HL-60 (cell line): ENCODE data around the gene KCNQ1OT1.

Experiments
- DNase-seq, 2 experiments: peaks; one replicate each; pipeline ENCODE4 v3.0.0-alpha.2; 2010 to 2020; ENCODE audit warnings: low read depth in 1 of 2, low spot score in 1 of 2
- H3K27ac ChIP-seq: fragments of 250-450 bp; sonication (Bioruptor Pico); replicated peaks from 2 replicates; pipeline ENCODE4 v1.5.1; 2020; ENCODE audit warnings: mild to moderate bottlenecking, moderate library complexity
- H3K27me3 ChIP-seq: fragments of 250-450 bp; sonication (Bioruptor Pico); 2 replicates; pipeline ENCODE4 v1.5.1; 2021; ENCODE audit warnings: mild to moderate bottlenecking, moderate library complexity; ENCODE audit not compliant: insufficient read depth, poor library complexity, severe bottlenecking
- H3K4me3 ChIP-seq: replicated peaks from 2 replicates; pipeline ENCODE4 v1.5.1; 2011; ENCODE audit warnings: mild to moderate bottlenecking, control low read depth, low read length; ENCODE audit not compliant: insufficient read depth
- GABPA ChIP-seq: IDR thresholded peaks from 2 replicates; pipeline ENCODE4 v1.6.1; 2012; ENCODE audit warnings: low read depth
- POLR2AphosphoS5 ChIP-seq: IDR thresholded peaks from 2 replicates; pipeline ENCODE4 v1.6.1; 2012; ENCODE audit warnings: low read depth
- SPI1 ChIP-seq: IDR thresholded peaks from 2 replicates; pipeline ENCODE4 v1.6.1; 2012; ENCODE audit warnings: low read depth, mild to moderate bottlenecking, borderline replicate concordance
- TF ChIP-seq, protein P1 (sequence below): IDR thresholded peaks from 2 replicates; pipeline ENCODE4 v1.6.1; 2012; ENCODE audit warnings: low read depth; ENCODE audit not compliant: insufficient replicate concordance
- TF ChIP-seq, protein P2 (sequence below): IDR thresholded peaks from one replicate; pipeline ENCODE4 v1.5.1; 2011; ENCODE audit warnings: low read length, control low read depth, inconsistent platforms; ENCODE audit not compliant: insufficient read depth

Gene KCNQ1OT1

DNA sequence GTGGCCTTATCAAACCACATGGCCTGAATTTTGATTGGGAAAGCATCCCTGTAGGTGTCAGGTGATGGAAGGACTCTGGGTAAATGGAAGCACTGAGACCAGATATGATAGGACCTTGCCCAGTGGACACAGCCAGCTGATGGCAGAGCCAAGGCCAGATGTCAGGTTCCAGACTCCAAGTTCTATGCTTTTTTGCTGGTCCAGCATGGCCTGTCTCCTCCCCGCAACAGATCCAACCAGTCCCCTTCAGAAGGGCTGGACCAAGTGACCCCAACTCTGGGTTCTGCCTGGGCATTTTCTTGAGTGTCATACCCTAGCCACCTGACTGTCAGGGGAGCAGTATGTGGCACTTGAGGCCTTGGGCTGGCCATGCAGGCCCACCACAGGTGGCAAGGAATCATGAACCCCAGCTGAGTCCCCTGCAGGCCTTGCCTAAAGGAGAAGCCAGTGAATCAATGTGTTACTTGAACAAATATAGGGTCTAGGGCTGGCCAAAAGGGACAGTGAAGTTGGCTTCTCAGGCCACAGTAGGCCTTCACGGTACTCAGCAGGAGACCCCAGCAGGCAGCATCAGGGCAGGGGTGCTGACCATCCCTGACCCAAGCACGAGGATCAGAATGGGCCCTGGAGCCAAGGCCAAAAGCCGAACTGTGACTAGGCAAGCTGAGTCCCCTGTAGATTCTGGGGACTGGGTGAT lies 27.1 kb downstream of the KCNQ1OT1 start:
- Histone ChIP-seq H3K27me3 (no peaks in the 10 kb centered on the region), H3K4me3 (no peak overlapping the region), H3K27ac (no peak overlapping the region)
- TF ChIP-seq POLR2AphosphoS5, result no peak
- TF ChIP-seq, protein P1, sequence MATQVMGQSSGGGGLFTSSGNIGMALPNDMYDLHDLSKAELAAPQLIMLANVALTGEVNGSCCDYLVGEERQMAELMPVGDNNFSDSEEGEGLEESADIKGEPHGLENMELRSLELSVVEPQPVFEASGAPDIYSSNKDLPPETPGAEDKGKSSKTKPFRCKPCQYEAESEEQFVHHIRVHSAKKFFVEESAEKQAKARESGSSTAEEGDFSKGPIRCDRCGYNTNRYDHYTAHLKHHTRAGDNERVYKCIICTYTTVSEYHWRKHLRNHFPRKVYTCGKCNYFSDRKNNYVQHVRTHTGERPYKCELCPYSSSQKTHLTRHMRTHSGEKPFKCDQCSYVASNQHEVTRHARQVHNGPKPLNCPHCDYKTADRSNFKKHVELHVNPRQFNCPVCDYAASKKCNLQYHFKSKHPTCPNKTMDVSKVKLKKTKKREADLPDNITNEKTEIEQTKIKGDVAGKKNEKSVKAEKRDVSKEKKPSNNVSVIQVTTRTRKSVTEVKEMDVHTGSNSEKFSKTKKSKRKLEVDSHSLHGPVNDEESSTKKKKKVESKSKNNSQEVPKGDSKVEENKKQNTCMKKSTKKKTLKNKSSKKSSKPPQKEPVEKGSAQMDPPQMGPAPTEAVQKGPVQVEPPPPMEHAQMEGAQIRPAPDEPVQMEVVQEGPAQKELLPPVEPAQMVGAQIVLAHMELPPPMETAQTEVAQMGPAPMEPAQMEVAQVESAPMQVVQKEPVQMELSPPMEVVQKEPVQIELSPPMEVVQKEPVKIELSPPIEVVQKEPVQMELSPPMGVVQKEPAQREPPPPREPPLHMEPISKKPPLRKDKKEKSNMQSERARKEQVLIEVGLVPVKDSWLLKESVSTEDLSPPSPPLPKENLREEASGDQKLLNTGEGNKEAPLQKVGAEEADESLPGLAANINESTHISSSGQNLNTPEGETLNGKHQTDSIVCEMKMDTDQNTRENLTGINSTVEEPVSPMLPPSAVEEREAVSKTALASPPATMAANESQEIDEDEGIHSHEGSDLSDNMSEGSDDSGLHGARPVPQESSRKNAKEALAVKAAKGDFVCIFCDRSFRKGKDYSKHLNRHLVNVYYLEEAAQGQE, result no peak
- no peak for TF ChIP-seq GABPA
- TF ChIP-seq SPI1, result no peak
- TF ChIP-seq, protein P2, sequence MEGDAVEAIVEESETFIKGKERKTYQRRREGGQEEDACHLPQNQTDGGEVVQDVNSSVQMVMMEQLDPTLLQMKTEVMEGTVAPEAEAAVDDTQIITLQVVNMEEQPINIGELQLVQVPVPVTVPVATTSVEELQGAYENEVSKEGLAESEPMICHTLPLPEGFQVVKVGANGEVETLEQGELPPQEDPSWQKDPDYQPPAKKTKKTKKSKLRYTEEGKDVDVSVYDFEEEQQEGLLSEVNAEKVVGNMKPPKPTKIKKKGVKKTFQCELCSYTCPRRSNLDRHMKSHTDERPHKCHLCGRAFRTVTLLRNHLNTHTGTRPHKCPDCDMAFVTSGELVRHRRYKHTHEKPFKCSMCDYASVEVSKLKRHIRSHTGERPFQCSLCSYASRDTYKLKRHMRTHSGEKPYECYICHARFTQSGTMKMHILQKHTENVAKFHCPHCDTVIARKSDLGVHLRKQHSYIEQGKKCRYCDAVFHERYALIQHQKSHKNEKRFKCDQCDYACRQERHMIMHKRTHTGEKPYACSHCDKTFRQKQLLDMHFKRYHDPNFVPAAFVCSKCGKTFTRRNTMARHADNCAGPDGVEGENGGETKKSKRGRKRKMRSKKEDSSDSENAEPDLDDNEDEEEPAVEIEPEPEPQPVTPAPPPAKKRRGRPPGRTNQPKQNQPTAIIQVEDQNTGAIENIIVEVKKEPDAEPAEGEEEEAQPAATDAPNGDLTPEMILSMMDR, result no peak
- DNase-seq, result no peak

DNA sequence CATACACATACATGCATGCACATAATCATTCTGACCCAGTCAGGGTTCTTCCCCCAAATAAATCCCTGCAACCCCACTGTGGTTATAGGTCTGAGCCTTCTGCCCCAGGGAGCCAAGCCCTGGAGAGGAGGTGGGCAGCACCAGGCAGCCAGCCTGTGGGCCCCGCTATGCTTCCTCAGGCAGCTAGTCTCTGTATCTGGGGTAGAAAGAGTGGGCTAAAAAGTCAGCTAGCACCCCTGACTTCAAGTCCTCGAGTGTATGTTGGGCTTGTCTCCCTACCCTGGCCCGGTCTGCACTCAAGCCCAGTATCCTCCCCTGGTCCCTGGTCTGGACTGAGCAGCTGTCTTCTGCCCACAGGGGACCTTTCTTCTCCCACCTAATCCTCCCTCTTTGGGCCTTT lies 28.0 kb downstream of the KCNQ1OT1 start:
- TF ChIP-seq, protein P2, result no peak
- TF ChIP-seq POLR2AphosphoS5 (no peak), GABPA (no peak), SPI1 (no peak)
- TF ChIP-seq, protein P1, result no peak
- Histone ChIP-seq H3K4me3 (no peak overlapping the region), H3K27me3 (no peaks in the 10 kb centered on the region), H3K27ac (no peak overlapping the region)
- DNase-seq, result no peak

DNA sequence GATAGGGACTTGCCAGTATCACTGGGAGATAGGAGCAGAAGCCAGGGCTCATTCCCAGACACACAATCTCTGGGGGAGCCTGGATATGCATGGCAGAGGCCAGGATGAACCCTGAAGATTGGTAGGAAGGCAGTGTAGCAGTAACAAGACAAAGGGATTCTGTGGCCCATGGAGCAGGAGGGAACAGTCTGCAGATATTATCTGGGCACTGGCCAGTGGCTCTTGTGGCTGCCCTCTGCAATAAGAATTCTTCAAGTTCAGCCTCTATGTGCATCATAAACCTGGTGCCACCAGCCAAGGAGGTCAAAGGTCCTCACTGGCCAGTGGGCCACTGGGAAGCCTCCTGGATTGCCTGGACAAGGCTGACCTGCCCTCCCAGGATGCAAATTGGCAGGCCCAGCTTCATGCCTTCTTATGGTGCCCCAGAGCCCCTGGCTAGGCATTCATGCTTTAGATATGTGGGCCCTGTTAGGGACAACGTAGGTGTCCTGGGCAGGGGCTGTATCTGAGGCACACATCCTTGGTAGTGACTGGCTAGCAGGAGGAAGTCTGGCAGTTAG lies 29.2 kb downstream of the KCNQ1OT1 start:
- H3K27ac ChIP-seq, result no peak overlapping the region
- no peak for TF ChIP-seq POLR2AphosphoS5
- TF ChIP-seq, protein P1, result no peak
- no peak for TF ChIP-seq SPI1
- TF ChIP-seq, protein P2, result no peak
- TF ChIP-seq GABPA, result no peak
- DNase-seq, result no peak

More for the DNA sequence above, 29.2 kb downstream of the KCNQ1OT1 start:
- H3K27me3 ChIP-seq, result no peaks in the 10 kb centered on the region
- H3K4me3 ChIP-seq, result no peak overlapping the region
